ENCODE data around the gene GLI1. TPM values are rescaled to one million over a fixed set of nuclear protein-coding genes. Genes with fewer than 3 reads are reported as not detected.

GLI1 gene
- total RNA-seq, 1 donor from 2014 or later = 1.4 TPM

DNA sequence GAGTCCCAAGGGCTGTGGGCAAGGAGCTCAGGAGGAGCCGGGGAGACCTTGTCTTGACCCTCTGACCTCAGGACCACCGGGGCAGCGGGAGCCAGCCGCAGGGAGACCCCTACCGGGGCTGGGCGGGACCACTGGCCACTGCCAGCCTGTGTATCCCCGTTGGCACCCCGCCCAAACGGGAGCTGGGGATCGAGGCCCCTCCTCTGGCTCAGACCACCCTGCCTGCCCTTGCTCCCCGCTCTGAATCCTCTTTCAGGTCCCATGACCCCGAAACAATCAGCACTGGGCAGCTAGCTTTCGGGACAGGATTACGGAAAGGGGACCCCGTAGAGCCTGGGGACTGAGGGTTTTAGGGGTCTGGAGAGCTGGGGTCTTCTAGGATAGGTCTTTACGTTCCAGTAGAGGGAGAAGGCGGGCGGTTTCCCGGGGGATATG, 1.3 kb downstream of the GLI1 start:
- intact Hi-C loops (cut with DNase I) = no loop called here
- H3K4me1 ChIP-seq = peaks cover 32% of the 10 kb centered on the region
- no peak for ATAC-seq

GRCh38 chr12:57461276-57461916, 1.8 kb downstream of the GLI1 start:
- H3K9me3 ChIP-seq = no peaks in the 10 kb centered on the region
- H3K4me1 ChIP-seq = peaks cover 32% of the 10 kb centered on the region
- peak; percentile 3 for ATAC-seq
- H3K27ac ChIP-seq = no peak overlapping the region
- peak; percentile 71 for DNase-seq
- intact Hi-C loops (cut with DNase I) = no loop called here
- TF ChIP-seq, protein P1, sequence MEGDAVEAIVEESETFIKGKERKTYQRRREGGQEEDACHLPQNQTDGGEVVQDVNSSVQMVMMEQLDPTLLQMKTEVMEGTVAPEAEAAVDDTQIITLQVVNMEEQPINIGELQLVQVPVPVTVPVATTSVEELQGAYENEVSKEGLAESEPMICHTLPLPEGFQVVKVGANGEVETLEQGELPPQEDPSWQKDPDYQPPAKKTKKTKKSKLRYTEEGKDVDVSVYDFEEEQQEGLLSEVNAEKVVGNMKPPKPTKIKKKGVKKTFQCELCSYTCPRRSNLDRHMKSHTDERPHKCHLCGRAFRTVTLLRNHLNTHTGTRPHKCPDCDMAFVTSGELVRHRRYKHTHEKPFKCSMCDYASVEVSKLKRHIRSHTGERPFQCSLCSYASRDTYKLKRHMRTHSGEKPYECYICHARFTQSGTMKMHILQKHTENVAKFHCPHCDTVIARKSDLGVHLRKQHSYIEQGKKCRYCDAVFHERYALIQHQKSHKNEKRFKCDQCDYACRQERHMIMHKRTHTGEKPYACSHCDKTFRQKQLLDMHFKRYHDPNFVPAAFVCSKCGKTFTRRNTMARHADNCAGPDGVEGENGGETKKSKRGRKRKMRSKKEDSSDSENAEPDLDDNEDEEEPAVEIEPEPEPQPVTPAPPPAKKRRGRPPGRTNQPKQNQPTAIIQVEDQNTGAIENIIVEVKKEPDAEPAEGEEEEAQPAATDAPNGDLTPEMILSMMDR (IDR thresholded peaks at IDR 0.05) = no peak
- peaks cover 6% of the 10 kb centered on the region for H3K27me3 ChIP-seq
- H3K36me3 ChIP-seq = no peaks in the 10 kb centered on the region
- peak overlapping the region; percentile 65 for H3K4me3 ChIP-seq

More for the DNA sequence above, 1.3 kb downstream of the GLI1 start:
- DNase-seq = no peak
- Histone ChIP-seq H3K36me3 (no peaks in the 10 kb centered on the region), H3K9me3 (no peaks in the 10 kb centered on the region), H3K4me3 (peak overlapping the region; percentile 65), H3K27me3 (peaks cover 6% of the 10 kb centered on the region), H3K27ac (no peak overlapping the region)
- TF ChIP-seq, protein P1 (IDR thresholded peaks at IDR 0.05) = no peak

DNA sequence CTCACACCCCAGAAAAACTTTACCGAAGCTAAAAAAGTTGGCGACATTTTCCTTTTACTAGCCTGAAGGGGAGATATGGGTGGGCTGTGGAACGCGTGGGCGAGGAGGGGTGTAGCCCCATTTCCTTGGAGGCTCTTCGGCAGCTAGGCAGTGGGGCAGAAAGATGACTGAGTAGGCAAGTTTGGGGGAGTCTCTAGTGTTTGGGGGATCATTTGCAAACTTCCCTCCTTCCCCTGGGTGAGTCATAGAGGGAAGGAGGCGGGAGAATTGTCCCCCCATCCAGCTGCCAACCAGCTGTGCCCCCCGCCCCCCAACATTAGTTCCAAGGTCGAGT, 2.3 kb downstream of the GLI1 start:
- TF ChIP-seq, protein P1 (IDR thresholded peaks at IDR 0.05) = no peak
- intact Hi-C loops (cut with DNase I) = no loop called here
- ATAC-seq = no peak

GRCh38 chr12:57462251-57462911, 2.8 kb downstream of the GLI1 start:
- H3K27ac ChIP-seq = peak overlapping the region; percentile 51
- peak overlapping the region; percentile 65 for H3K4me3 ChIP-seq
- TF ChIP-seq, protein P1 (IDR thresholded peaks at IDR 0.05) = peak; percentile 94
- ATAC-seq = peak; percentile 87
- H3K27me3 ChIP-seq = peaks cover 6% of the 10 kb centered on the region
- peaks cover 32% of the 10 kb centered on the region for H3K4me1 ChIP-seq
- H3K36me3 ChIP-seq = no peaks in the 10 kb centered on the region
- DNase-seq = peak; percentile 90
- intact Hi-C loops (cut with DNase I) = no loop called here
- no peaks in the 10 kb centered on the region for H3K9me3 ChIP-seq

More for the DNA sequence above, 2.3 kb downstream of the GLI1 start:
- Histone ChIP-seq H3K9me3 (no peaks in the 10 kb centered on the region), H3K27ac (no peak overlapping the region), H3K36me3 (no peaks in the 10 kb centered on the region), H3K4me3 (peak overlapping the region; percentile 65), H3K4me1 (peaks cover 32% of the 10 kb centered on the region), H3K27me3 (peaks cover 6% of the 10 kb centered on the region)
- DNase-seq = no peak

DNA sequence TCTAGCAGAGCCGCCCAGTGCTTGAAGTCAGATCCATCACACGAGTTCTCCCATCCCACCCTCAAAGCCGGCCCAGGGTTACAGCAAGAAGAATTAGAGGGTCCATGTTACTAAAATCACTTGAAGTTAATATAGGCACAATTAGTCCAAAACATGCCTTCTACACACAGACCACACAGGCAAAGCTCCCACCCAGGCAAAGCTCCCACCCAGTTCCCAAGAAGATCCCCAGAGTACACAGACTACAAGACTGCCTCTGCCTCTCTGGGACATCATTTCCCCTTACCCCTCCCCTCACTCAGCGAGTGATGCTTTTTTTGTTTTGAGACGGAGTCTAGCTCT, 3.3 kb downstream of the GLI1 start:
- no peaks in the 10 kb centered on the region for H3K36me3 ChIP-seq
- peaks cover 32% of the 10 kb centered on the region for H3K4me1 ChIP-seq
- DNase-seq = no peak
- no peak overlapping the region for H3K27ac ChIP-seq
- ATAC-seq = no peak
- H3K27me3 ChIP-seq = peaks cover 6% of the 10 kb centered on the region
- no peaks in the 10 kb centered on the region for H3K9me3 ChIP-seq
- H3K4me3 ChIP-seq = peak overlapping the region; percentile 65
- TF ChIP-seq, protein P1 (IDR thresholded peaks at IDR 0.05) = no peak
- intact Hi-C loops (cut with DNase I) = no loop called here
